GM21528 (cell line): ENCODE data around the gene ARL5C.
"Not testable (repeated sequence)": the region's sequence is repeated elsewhere in the genome, so short reads cannot be mapped to it uniquely, and the experiment has no call there.

Source experiments
- ATAC-seq: cut with Tn5 transposase; IDR thresholded peaks from one replicate; pipeline ENCODE4 v1.9.1; 2021; ENCODE audit warnings: mild to moderate bottlenecking, moderate library complexity; ENCODE audit not compliant: unreplicated experiment, low FRiP score

The ARL5C gene

DNA sequence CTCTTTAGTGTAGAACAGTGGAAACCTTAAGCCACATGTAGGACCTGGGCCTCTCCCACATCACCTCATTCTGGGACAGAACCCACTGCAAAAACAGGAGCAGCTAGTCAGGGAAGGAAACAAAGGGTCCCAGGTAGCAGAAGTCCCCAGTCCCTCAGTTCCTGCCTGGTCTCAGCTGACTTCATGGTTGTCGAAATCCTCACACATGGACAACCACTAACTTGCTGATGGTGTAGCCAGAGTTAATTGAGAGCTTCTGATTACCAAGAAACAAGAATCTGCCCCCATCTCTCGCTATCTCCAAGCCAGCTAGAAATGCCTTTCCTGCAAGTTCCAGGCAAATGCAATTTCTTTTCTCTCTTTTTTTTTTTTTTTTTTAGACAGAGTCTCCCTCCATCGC is 3.6 kb upstream of the ARL5C start:
- ATAC-seq, result no peak

DNA sequence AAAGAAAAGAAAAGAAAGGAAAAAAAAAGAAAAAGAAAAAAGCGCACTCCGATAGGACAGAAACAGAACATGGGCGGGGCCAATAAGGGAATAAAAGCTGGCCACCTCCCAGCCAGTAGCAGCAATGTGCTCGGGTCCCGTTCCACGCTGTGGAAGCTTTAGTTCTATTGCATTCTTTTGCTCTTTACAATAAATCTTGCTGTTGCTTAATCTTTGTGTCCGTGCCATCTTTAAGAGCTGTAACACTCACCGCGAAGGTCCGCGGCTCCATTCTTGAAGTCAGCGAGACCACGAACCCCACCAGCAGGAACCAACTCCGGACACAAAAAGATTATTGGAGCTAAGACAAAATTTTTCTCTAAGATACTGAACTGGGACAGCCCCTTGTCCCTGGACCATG is 3.1 kb upstream of the ARL5C start:
- ATAC-seq, result no peak

DNA sequence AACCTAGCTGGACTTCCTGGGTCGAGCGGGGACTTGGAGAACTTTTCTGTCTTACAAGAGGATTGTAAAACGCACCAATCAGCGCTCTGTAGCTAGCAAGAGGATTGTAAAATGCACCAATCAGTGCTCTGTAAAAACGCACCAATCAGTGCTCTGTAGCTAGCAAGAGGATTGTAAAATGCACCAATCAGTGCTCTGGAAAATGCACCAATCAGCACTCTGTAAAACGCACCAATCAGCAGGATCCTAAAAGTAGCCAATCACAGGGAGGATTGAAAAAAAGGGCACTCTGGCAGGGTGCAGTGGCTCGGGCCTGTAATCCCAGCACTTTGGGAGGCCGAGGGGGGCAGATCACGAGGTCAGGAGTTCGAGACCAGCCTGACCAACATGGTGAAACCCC is 2.5 kb upstream of the ARL5C start:
- ATAC-seq, result not testable (repeated sequence)

DNA sequence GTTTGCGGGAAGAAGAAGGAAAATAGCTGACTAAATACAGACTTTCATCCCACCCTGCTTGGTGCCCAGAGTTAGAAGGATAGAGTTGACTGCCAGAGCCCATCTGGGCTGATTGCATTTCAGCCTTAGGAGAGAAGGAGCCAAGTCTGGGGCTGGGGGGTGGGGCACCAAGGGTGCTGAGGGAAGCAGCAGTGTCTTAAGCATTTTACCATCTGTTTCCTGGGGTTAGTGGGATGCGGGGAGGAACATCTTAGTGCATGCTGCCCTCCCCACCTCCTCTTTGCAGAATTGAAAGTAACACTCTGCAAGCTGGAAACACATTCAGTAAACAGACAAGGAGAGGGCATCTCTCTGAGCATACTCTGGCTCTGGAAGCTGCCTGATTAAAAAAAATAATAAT is 1.5 kb upstream of the ARL5C start:
- no peak for ATAC-seq

DNA sequence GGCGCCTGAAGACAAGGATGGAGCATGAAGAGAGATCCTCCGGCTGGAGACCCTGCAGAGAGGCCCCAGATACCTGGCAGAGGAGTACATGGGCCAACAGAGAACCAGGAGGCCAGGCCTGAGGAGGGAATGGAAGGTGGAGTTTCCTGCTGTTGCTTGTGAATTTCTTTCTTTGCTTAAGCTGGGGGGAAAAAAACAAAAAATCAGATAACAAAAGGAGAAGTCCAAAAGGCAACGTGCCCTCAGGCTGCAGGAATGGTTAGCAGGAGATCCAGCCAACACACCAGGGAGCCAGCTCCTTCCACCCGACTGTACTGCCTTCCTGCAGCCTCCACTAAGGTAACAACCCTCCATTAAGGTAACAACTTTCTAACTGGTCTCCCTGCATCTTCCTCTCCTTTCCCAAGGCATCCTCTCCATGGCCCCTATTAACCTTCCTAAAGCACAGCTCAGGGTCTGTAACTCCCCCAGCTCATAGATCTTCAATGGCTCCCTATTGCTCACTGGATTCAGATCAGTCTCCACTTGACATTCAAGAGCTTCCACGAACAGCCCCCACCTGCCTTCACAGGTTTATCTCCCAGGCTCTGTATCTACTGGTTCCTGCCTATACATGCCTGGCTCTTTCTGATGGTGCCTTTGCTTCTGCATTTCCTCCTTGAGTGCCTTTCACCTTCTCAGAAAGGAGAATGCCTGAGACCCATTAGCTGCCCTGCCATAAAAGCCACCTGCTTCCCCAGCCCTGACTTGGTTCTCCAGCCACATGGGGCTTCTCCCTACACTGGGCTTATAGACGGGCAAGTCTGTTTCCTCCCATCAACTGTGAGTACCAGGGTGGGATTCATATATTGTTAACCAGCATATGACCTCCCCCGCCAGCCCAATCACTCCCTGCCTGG is 725 bp upstream of the ARL5C start:
- ATAC-seq, result no peak

DNA sequence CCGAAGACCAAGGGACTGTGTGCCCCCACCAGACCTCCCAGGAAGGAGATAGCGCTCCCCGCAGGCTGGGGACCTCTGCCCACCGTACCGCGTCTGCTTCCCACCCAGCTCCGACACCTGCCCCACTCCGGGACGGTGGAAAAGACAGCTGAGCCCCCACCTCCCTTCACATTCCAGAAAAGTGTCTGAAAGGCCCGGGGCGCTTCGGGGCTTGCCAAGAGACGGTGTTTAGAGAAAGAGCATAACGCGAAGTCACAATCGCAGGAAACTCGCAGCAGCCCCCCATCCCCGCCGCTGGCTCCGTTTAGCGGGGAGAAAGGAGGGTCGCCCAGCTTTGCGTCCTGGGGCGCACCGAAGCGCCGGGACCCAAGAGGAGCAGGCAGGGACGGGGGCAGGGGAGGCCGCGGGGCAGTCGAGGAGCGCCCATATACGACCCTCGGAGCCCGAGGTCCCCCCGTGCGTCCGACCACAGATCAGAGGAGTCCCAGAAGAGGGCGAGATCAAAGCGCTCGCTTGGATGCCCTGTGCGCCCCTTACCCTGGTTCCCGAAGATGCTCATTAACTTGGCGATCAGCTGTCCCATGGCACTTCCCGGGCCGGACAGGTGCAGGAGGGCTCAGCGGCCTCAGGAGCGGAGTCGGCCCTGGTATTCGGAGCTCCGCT is 652 bp downstream of the ARL5C start:
- ATAC-seq, result no peak

DNA sequence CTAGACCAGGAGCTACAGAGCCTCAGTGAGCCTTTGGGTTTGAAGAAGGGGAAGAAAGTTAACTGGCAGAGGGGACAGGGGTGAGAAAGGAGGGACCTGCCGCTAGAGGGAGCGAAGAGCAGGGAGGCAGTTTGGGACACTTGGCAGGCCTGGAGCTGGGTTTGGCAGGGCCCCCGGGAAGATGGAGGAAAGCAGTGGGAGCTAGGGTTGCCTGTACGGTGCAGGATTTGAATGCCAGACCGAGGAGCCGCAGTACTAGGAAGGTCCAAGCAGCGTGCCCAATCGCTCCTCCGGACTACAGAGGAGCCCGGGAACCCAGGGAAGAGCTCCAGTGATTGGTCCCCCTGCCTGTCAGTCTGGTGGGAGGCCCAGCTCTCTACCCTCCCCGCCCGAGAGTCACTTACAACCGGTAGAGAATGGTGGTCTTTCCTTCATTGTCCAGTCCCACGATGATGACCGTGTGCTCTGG is 1.3 kb downstream of the ARL5C start:
- no peak for ATAC-seq

DNA sequence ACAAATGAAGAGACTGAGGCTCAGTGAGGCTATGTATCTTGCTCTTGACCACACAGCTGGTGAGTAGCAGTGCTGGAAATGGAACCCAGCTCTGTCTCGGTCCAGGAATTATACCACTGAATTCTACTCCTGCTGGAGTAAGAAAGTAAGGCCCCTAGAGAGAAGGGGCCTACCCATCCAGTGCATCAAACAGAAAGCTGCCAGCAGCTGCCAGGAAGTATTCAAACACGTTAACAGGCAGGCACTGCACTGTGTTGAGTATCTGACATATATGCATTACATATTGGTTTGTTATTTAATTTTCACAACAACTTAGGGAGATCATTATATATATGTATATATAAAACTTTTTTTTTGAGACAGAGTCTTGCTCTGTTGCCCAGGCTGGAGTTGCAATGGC is 4.0 kb downstream of the ARL5C start:
- ATAC-seq, result no peak

DNA sequence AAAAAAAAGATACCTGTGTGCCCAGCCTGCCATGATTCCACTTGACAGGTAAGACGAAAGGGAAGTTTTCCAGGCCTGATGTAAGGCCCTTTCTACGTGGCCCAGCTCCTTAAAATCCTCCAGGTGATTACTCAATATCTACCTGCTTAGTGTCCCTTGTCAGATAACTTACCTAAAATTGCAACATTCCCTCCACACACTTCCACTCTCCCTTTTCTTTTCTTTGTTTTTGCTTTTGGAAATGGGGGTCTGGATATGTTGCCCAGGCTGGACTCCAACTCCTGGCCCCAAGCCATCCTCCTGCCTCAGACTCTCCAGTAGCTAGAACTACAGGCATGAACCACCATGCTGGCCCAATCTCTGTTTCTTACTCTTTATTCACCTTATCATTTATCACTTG is 7.3 kb downstream of the ARL5C start:
- no peak for ATAC-seq

DNA sequence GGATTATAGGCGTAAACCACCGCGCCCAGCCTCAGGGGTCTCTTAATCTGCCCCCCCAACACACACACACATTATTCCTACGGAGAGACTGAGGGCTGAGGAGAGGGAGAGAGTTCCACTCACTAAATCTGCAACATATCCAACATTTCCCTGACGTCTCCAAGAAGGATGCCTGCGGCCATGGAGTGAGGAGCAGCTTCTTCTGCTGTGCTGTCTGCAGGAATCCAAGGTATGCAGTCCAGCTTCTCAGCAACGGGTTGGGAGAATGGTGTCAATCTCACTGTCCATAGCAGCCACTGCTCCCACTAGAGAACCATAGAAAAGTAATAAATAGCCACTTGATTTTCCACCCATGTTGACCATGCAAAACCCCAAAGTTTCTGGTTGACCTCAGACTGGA is 9.5 kb downstream of the ARL5C start:
- ATAC-seq, result no peak

DNA sequence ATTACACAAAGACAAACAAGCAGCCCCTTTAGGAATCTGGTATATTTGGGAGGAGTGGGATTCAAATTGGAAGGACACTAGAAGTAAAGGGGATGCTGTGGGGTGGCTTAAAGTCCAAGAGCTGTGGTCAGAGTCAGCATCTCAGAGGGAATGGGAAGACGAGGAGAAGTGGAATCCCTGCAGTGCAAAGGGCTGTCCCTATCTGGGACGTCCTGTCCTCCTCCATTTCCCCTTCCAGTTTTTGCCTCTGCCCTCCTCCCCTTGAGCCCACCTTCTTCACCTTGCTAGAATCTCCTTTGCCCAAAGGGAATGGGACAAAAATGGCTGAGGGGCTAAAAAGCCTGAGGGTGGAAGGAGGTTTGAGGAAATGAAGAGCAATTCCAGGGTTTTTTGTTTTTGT is 10.3 kb downstream of the ARL5C start:
- no peak for ATAC-seq

DNA sequence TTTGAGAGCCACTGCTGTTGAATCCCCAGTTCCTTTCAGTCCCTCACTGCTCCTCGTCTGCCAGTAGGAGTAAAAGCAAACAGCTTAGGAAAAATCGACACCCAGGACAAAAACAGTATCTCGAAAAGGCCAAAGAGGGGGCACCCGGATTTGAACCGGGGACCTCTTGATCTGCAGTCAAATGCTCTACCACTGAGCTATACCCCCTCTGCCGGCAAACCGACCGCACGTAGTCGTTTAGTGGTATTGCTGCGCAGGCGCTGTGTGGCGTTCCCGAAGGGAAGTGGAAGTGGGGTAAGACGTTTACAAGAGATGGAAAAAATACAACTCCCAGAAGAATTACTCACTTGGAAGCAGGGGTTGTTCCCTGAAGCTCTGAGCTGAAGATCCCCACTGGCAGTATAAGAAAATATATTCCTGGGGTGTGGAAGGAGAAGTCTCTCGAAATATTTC is 12.3 kb downstream of the ARL5C start:
- ATAC-seq, result peak; percentile 56

DNA sequence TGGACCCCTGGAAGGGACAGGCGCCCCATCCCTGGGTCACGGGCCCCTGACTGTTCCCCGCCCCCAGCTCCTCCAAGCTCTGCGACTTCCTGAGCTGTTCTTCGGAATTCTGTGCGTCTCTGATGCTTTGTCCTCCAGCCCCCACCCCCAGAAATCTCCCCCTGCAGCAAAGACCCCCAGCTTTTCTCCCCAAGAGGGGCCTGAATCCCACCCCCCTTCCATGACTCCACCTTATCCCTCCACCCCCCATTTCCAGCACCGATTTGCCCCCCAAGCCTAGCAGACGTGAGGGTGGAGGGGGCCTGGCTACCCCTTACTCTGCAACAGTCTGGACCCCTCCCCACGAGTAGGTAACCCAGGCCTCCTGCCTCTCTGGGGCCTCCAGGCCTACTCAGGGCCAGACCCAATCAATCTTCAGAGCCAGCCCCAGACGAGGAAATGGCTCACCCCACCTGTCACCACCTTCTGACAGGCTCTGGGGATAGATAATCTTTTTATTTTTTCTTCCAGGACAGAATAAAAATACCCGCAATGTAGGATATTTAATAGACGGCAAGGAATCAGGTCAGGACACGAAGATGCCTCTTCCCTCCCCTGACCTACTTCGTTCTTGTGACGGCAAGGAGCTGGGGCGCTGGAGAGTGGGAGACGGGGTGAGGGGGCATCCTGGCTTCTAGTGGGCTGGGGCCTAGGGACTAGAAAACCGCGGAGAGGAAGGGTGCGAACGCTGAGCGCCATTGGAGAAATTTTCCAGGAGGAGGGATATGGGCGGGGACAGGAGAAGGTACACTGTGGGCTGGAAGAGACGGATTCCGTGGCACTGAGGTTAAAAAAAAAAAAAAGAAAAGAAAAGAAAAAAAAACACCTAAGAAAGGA is 13.8 kb downstream of the ARL5C start:
- ATAC-seq, result no peak

DNA sequence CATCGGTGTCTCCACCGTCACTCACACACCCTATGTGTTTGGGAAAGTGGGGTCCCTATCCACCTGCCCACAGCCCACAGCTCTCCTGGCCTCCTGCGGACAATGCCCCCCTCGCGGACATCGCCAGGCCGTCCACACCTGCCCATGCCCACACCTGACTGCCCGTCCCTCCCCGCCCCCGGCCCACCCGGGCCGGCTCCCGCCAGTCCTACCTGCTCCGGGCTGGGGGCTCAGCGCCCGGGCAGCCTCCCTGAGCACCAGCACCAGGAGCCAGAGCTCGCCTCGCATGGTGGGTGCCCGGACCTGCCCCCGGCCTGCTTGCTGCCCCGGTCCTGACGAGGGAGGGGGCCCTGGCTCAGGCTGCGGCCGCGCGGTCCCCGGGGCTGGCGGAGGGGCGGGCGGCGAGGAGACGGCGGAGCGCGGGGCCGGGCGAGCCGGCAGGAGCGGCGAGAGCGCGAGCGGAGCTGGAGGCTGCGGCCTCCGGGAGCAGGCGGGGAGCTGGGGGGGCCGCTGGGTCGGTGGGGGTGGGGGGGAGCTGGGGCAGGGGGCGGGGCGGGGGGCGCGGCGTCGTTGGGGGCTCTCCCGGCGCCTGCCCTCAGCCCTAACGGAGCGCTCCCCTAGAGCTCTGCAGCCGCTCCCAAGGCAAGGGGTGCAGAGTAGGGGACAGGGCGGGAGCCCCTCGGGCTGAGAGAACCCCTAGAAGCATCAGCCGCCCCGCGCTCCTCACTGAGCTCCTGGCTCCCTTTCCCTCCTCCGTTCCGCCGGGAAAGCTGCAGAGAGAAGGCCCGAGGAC is 14.6 kb downstream of the ARL5C start, which contains the start of gene PLXDC1:
Gene PLXDC1, minus strand, starts transcription at position 488 of the 793 bp plus-strand sequence. Its CDS starts 200 bp downstream, at position 288.
- no peak for ATAC-seq

DNA sequence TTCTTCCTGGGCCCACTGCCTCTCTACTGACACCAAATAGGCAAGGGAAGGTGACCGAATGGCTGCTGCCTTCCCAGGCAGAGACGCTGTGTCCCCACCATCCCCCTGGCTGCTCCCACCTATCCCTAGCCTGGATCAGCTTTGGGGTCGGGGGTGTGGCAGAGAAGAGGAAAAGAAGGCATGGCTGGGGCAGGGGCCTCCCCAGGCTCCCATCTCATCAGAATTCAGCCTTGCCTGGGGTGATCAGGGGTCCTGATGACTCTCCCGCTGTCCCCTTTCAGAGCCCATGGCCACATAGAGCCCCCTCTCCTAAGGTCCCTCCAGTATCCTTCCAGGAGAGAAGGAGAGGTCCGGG is 15.2 kb downstream of the ARL5C start:
- no peak for ATAC-seq

DNA sequence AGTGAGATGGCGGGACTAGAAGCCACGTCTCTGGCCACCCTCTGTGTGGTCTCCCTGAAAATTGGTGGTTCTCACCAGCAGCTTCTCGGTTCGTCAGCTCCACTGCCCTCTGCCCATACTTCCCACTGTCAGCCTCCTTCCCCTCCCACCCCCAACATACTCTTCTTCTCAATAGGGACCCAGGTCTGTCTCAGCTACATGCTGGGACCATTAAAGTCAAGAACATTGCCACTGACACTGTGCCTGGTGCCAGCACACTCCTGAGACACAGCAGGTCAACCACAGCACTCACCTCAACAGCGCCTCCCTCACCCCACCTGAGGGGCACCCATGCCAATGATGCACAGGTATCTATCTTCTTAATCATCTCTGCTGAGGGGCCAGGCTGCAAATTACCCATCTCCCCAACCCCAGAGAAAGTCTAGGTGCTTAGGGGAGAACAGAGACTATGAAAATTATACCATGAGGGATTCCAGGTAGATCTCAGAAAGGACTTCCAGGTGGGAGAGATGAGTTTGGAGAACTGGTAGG is 15.8 kb downstream of the ARL5C start:
- no peak for ATAC-seq

DNA sequence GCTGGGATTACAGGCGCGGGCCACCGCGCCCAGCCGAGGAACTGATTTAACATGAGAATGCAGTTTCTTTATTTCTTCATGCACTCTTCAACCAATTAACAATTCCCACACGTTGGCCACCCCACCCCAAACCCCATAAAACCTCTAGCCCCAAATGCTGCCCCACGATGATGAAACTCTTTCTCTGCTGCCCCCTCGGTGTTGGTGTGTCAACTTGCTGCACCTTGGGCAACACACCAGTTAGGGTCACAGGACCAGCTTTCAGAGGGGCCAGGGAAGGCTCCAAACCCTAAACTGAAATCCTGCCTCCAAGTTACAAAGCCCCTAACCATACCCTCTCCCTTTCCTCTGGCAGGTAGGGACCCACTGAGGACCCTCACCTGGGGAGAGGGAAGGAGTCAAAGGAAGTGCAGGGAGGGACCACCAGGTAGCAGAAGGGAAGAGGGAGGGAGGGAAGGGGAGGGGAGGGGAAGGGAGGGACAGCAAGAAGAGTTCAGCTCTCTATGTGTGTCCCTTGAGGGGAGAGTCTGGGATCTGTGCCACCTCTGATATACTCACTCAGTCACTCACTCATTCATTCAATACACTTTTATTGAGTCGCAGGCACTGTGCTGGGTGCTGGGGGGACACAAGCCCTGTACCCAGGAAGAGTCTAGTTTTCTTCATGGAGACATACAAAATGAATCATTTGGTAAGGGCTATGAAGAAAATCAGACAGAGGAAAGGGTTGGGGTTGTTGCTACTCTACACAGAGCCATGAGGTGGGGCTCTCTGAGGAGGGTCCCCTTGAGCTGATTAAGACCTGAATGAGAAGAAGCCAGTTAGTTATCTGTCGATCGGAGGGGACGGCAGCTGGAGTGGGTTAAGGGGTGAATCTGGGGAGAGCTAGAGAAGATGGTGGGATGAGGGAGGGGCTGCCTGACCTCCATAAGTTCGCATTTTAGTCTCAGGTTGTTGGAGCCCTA is 18.5 kb downstream of the ARL5C start:
- ATAC-seq, result no peak

DNA sequence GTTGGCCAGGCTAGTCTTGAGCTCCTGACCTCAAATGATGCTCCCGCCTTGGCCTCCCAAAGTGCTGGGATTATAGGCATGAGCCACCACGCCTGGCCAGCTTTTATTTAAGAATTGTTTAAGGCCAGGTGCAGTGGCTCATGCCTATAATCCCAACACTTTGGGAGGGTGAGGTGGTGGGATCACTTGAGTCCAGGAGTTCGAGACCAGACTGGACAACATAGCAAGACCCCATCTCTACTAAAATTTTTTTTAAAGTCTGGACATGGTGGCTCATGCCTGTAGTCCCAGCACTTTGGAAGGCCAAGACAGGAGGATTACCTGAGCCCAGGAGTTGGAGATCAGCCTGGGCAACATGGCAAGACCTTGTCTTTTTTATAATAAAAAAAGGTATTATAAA is 19.7 kb downstream of the ARL5C start:
- ATAC-seq, result no peak

DNA sequence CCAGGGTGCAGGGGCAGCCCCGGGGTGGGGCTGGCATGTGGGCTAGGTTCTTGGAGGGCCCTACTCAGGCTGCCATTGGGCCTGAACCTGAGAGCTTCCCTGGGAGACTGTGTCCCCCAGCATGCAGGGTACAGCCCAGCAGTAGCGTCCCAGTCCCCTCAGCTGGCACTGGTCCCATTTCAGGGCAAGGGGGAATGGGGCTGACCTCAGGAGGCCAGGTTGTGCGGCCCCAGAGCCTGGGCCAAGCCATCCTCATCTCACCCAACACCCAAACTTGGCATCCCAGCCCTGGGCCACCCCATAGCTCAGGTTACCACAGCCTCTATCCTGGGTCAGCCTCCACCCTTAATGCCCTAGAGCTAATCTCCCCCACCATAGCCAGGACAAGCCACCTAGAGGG is 20.8 kb downstream of the ARL5C start:
- no peak for ATAC-seq
